Fibroblast of the conjunctiva (primary cell): ENCODE results near the gene LPIN2.

Experiments used
- DNase-seq: peaks from one replicate; pipeline ENCODE4 v3.0.0-alpha.2; 2010; ENCODE audit warnings: low read depth

LPIN2 gene

GRCh38 chr18:2981212-2981728 is 31.7 kb downstream of the LPIN2 start:
- peak; percentile 87 for DNase-seq

DNA sequence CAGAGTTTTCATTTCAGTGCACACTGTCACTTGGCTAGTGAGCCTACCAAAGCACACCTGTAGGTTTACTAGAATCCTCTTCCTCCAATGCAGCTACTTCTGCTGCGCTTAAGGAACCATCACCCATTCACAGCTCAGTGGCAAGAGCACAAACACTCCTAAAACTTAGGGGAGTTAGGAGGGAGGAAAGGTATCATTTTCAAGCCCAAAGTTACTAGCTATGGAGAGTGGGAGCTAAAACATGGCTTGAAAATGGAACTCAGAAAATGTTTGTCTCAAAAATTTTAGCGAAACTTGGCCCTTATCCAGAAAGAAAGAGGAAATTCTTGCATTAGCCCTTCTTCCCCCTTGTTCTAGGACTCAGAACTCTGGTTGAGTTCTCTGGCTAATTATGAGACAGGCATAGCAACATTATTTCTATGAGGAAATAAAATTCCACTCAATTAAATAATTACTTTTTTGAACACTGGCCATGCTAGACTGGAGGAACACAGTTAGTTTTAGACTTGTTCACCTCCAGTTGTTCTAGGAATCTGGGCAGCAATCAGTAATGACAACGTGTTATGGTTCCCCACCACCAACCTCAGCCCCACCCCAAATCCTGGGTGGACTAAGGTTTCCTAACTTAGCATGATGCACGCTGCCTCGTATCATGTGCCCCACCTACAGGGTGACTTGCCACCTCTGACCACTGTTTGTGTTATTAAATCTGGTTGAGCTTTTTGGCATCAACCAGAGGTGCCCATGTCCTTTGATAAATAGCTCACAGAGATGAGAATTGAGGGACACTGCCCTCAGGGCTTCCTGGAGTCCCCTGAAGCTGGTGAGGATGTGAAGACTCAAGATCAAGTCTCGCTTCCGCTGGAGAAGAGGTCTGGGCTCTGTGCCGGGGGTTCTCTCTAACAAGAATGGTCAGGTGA is 32.8 kb downstream of the LPIN2 start:
- DNase-seq: no peak

DNA sequence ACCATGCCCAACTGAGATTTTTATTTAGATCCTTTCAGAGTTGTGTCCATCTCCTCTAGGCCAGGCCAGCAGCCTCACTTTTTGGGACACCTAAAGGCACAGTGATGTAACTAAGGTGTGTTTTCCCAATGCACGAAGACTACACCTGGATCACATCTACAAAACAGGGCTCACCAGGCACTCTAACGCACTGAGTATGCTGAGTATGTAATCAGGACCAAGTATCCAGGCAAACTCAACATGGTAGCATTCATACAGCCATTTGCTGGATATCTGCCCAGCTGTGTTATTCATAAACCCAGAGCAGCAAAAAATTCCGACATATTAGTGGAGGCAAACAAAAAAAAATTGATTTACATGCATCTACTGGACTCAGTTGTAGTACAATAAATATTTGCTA is 33.8 kb downstream of the LPIN2 start:
- DNase-seq: peak; percentile 69

DNA sequence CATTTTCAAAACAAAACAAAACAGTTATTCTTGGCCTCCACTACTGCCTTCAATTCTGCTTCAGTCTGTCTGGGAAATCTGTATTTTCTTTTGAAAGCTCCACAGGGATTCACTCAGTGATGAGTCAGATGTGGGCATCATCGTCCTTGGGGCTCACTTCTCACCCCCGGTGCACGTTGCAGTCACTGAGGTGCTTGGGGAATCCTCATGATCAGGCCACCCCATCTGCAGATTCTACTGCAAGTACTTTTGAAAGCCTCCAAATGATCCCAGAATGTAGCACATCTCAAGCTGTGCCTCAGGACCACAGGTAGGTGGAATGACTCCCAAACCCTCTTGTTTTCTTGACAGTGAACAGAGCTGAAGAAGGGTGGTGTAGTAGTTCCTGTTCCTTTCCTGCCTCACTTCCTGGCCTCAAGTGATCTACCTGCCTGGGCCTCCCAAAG is 34.3 kb downstream of the LPIN2 start:
- DNase-seq: peak; percentile 70

DNA sequence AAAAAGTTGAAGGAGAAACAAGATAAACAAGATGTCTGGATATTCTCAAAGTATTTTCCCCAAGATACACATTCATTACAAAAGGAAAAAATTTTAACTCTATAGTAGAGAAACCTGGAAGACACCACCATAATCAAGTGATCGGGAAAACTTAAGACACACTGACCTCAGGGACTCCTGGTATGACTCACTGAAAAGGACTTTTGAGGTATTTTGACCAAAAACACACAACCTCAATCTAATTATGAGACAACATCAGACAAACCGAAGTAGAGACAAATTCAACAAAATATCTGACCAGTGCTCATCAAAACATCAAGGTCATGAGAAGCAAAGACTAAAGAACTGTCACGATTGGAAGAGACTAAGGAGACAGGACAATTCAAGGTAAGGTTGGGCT is 34.7 kb downstream of the LPIN2 start:
- no peak for DNase-seq

GRCh38 chr18:2976218-2977132 is 36.5 kb downstream of the LPIN2 start:
- DNase-seq: no peak

DNA sequence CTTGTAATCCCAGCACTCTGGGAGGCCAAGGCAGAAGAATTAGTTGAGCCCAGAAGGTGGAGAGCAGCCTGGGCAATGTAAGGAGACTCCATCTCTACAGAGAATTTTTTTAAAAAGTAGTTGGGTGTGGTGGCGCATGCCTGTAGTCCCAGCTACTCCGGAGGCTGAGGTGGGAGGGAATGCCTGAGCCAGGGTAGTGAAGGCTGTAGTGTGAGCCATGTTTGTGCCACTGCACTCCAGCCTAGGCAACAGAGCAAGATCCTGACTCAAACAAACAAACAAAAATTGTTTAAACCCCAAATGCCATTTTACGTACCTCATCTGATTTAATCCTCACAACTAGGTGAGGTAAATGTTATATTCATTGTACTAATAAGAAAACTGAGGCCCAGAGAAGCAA is 38.2 kb downstream of the LPIN2 start:
- DNase-seq: no peak

DNA sequence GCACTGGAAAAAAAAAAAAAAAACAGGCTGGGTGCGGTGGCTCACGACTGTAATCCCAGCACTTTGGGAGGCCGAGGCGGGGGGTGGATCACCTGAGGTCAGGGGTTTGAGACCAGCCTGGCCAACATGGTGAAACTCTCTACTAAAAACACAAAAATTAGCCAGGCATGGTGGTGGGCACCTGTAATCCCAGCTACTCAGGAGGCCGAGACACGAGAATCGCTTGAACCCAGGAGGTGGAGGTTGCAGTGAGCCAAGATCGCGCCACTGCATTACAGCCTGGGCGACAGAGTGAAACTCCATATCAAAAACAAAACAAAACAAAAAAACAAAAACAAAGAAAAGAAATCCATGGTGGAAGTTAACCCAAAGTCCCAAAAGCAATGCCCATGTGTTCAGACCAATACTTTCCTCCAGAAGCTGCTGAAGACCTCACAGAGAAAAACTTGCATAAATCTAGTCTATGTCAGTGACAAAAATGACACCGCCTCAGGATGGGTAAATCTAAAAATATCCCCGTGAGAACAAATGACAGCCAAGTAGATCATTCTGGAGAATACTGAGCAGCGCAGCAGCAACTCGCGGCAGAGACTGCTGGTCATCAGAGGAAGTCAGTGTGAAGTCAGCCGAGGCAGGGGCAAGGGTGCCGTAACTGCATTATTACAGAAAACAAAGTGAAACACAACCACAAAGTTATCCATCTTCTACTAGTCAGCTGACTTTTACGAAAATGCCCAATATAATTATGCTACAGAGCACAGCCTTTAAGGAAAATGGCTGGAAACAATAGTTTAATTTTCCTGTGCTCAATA is 41.0 kb downstream of the LPIN2 start:
- no peak for DNase-seq

GRCh38 chr18:2970772-2971659 is 41.9 kb downstream of the LPIN2 start:
- no peak for DNase-seq

DNA sequence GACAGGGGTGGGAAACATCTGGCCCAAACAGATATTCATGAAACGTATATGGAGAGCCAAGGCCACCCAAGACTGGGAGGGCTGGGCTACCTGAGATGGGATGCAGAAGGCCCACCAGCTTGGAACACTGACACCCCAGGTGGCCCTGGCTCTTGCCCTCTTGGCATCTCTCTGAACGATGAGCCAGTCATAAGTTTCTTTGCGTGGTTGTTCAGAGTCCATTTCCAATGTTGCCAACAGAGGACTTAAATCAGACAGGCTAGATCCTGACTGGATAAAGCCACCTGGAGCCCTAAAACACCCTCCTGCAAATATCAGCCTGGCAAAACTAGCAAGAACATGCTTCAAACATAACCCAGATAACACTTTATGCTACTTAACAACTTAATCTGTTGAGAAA is 42.6 kb downstream of the LPIN2 start:
- DNase-seq: no peak

GRCh38 chr18:2969695-2970094 is 43.2 kb downstream of the LPIN2 start:
- DNase-seq: no peak

DNA sequence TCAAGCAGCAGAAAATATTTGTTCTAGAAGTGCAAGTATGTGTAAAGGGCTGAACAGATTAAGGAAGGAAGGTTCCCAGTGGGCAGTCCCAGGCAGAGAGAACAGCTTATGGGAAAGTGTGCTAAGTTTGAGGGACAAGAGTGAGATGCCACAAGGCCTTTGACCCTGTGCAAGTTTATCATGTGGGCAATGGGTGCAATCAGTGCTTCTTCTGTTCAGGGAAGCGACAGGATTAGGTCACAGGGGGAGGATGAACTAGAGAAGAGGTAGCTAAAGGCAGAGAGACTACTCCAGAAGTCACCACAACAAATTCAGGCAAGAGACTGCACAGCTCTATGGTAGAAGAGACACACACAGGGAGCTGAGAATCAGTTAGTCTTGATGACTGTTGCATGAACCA is 44.3 kb downstream of the LPIN2 start:
- no peak for DNase-seq

DNA sequence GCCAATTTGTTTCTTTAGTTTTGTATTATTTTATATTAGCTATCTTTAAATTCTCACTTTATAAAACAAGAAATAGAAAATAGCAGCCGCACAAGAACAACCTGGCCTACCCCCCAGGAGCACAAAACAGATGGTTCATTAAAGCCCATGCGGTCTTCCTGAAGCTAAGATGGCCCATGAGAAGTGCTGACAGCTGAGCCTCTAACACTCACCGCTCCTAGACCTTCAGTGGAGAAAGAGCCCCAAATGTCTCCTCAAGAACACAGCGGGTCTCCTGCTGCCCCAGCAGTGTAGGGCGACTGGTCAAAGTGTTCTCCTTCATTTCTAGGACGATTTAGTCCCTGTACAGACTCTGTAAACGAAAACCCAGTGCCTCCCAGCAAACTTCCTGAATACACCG is 45.1 kb downstream of the LPIN2 start:
- no peak for DNase-seq

- no peak for DNase-seq
Observed at GRCh38 chr18:2967357-2967756, 45.6 kb downstream of the LPIN2 start.

- no peak for DNase-seq
Observed at GRCh38 chr18:2966560-2966959, 46.4 kb downstream of the LPIN2 start.

- DNase-seq: no peak
Observed at GRCh38 chr18:2965797-2966196, 47.1 kb downstream of the LPIN2 start.

GRCh38 chr18:2964361-2965010 is 48.5 kb downstream of the LPIN2 start:
- DNase-seq: no peak
